Activated T-helper 9 cell treated with anti-CD3 and anti-CD28 coated beads, Interleukin-2, amount 50 U/mL, for 16 hours (primary cell): Measurements from ENCODE around the gene FUT6.
"Not testable (repeated sequence)": the region's sequence is repeated elsewhere in the genome, so short reads cannot be mapped to it uniquely, and the experiment has no call there.

ENCODE experiments used
- DNase-seq: peaks from one replicate; pipeline ENCODE4 v3.0.0-alpha.2; 2020; ENCODE audit warnings: low read depth

FUT6 gene

GRCh38 chr19:5857203-5858081 lies 17.9 kb upstream of the FUT6 start:
- DNase-seq: no peak

GRCh38 chr19:5855151-5855550 lies 15.6 kb upstream of the FUT6 start:
- DNase-seq: not testable (repeated sequence)

- DNase-seq: not testable (repeated sequence)
Measured at GRCh38 chr19:5854121-5854520, 14.6 kb upstream of the FUT6 start.

- DNase-seq: no peak
Measured at GRCh38 chr19:5851302-5851701, 11.8 kb upstream of the FUT6 start, which contains the start of gene FUT3. TSS of gene FUT3 (minus strand) at chr19:5851449.

GRCh38 chr19:5850743-5851293 lies 11.3 kb upstream of the FUT6 start:
- no peak for DNase-seq

- no peak for DNase-seq
Measured at GRCh38 chr19:5850189-5850588, 10.7 kb upstream of the FUT6 start.

- DNase-seq: not testable (repeated sequence)
Measured at GRCh38 chr19:5848621-5849020, 9.1 kb upstream of the FUT6 start.

- DNase-seq: not testable (repeated sequence)
Measured at GRCh38 chr19:5847846-5848245, 8.3 kb upstream of the FUT6 start.

GRCh38 chr19:5844456-5845433 lies 5.2 kb upstream of the FUT6 start:
- DNase-seq: no peak

GRCh38 chr19:5843295-5843927 lies 3.9 kb upstream of the FUT6 start:
- no peak for DNase-seq

GRCh38 chr19:5841735-5842111 lies 2.2 kb upstream of the FUT6 start:
- DNase-seq: not testable (repeated sequence)

GRCh38 chr19:5838353-5839064 lies 993 bp downstream of the FUT6 start:
- no peak for DNase-seq

- DNase-seq: no peak
Measured at GRCh38 chr19:5837761-5838352, 1.6 kb downstream of the FUT6 start.

- DNase-seq: no peak
Measured at GRCh38 chr19:5832527-5833216, 6.8 kb downstream of the FUT6 start.

GRCh38 chr19:5832061-5832460 lies 7.4 kb downstream of the FUT6 start:
- DNase-seq: no peak

GRCh38 chr19:5831159-5831558 lies 8.3 kb downstream of the FUT6 start:
- no peak for DNase-seq

- no peak for DNase-seq
Measured at GRCh38 chr19:5829567-5830310, 9.8 kb downstream of the FUT6 start.

GRCh38 chr19:5828661-5829566 lies 10.6 kb downstream of the FUT6 start:
- peak; percentile 12 for DNase-seq
